Measurements from ENCODE around the gene PIAS4. TPM values are rescaled to one million over a fixed set of nuclear protein-coding genes. Genes with fewer than 3 reads are reported as not detected.

The PIAS4 gene
- total and polyA plus RNA-seq, 10 of the 15 experiments (the other 5 are each of a cell fraction or from before 2014, with no cell fraction given): 0.13 to 25.1 (median 11.3) TPM

DNA sequence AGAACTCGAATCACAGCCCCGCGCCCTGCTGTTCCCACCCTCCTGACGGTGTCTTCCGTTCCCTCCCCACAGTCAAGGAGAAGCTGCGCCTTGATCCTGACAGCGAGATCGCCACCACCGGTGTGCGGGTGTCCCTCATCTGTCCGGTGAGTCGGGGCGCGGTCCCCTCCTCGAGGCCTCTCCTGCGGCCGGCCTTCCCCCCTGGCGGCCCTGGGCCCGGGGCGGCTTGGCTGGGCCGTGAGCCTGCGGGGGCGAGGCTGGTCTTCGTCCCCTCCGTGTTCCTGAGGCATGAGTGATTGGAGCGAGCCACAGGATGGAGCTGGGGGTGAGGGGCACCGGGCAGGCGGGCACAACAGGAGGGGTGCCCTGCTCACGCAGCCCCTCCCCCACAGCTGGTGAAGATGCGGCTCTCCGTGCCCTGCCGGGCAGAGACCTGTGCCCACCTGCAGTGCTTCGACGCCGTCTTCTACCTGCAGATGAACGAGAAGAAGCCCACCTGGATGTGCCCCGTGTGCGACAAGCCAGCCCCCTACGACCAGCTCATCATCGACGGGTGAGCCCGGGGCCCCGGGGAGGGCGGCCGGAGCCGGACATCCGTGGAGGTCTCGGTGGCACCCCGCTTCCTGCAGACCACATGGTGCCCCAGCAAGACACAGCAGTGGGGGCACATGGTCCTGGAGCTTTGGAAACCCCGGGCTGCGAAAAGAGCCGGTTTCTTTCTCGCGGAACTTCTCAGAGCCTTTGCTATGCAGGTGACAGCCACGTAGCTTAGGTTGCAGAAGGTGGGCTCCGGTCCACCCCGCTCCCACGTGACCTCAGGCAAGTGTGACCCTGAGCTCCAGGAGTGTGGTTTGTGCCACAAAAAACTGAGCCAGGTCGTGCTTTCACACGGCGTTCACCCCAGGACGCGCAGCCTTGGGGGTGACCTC lies 25.8 kb downstream of the PIAS4 start:
- POLR2A ChIA-PET: no interaction called here
- RAD21 ChIA-PET (ENCODE audit: unreplicated experiment): no interaction called here
- no peak for DNase-seq (ENCODE audit: low read depth, low spot score)
- no peaks in the 10 kb centered on the region for H4K20me1 ChIP-seq (ENCODE audit: control insufficient read depth, insufficient read depth)
- H3K4me2 ChIP-seq (ENCODE audit: control insufficient read depth, insufficient read depth): no peak overlapping the region
- H3K9me3 ChIP-seq (replicated peaks; ENCODE audit: control insufficient read depth, insufficient read depth, low read length): peaks cover 4% of the 10 kb centered on the region; the same call in 2 of the 3 replicates
- no peaks in the 10 kb centered on the region for H3K27me3 ChIP-seq (replicated peaks in 1 of 2; ENCODE audit: control insufficient read depth in 2 of 2, insufficient read depth in 2 of 2, low read length in 1 of 2)
- H3K36me3 ChIP-seq (ENCODE audit: control insufficient read depth in 2 of 2, insufficient read depth in 2 of 2, low read length in 1 of 2): peaks cover 6 to 14% of the 10 kb centered on the region in 2 experiments; a peak in 3 of 4 replicates
- TF ChIP-seq NFYB (IDR thresholded peaks at IDR 0.05; ENCODE audit: insufficient read depth, low read depth, low read length): no peak
- TF ChIP-seq, protein P1, sequence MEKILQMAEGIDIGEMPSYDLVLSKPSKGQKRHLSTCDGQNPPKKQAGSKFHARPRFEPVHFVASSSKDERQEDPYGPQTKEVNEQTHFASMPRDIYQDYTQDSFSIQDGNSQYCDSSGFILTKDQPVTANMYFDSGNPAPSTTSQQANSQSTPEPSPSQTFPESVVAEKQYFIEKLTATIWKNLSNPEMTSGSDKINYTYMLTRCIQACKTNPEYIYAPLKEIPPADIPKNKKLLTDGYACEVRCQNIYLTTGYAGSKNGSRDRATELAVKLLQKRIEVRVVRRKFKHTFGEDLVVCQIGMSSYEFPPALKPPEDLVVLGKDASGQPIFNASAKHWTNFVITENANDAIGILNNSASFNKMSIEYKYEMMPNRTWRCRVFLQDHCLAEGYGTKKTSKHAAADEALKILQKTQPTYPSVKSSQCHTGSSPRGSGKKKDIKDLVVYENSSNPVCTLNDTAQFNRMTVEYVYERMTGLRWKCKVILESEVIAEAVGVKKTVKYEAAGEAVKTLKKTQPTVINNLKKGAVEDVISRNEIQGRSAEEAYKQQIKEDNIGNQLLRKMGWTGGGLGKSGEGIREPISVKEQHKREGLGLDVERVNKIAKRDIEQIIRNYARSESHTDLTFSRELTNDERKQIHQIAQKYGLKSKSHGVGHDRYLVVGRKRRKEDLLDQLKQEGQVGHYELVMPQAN (conservative IDR thresholded peaks at IDR 0.05): no peak
- TF ChIP-seq FOXM1 (IDR thresholded peaks at IDR 0.05; ENCODE audit: low read depth, low read length): no peak
- TF ChIP-seq CEBPB (IDR thresholded peaks at IDR 0.05; ENCODE audit: borderline replicate concordance in 1 of 2, low read depth in 2 of 2, low read length in 2 of 2): no peak
- TF ChIP-seq RELA (IDR thresholded peaks at IDR 0.05; ENCODE audit: borderline replicate concordance, partially characterized antibody): no peak
- TF ChIP-seq TBL1XR1 (IDR thresholded peaks at IDR 0.05; ENCODE audit: low read depth, low read length): no peak
- TF ChIP-seq TAF1 (IDR thresholded peaks at IDR 0.05; ENCODE audit: borderline replicate concordance, low read depth, low read length): no peak
- TF ChIP-seq IRF4 (IDR thresholded peaks at IDR 0.05; ENCODE audit: low read depth, low read length): no peak
- TF ChIP-seq, protein P2, sequence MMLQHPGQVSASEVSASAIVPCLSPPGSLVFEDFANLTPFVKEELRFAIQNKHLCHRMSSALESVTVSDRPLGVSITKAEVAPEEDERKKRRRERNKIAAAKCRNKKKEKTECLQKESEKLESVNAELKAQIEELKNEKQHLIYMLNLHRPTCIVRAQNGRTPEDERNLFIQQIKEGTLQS (IDR thresholded peaks at IDR 0.05; ENCODE audit: borderline replicate concordance, extremely low read depth, low read depth, low read length): no peak
- TF ChIP-seq, protein P3, sequence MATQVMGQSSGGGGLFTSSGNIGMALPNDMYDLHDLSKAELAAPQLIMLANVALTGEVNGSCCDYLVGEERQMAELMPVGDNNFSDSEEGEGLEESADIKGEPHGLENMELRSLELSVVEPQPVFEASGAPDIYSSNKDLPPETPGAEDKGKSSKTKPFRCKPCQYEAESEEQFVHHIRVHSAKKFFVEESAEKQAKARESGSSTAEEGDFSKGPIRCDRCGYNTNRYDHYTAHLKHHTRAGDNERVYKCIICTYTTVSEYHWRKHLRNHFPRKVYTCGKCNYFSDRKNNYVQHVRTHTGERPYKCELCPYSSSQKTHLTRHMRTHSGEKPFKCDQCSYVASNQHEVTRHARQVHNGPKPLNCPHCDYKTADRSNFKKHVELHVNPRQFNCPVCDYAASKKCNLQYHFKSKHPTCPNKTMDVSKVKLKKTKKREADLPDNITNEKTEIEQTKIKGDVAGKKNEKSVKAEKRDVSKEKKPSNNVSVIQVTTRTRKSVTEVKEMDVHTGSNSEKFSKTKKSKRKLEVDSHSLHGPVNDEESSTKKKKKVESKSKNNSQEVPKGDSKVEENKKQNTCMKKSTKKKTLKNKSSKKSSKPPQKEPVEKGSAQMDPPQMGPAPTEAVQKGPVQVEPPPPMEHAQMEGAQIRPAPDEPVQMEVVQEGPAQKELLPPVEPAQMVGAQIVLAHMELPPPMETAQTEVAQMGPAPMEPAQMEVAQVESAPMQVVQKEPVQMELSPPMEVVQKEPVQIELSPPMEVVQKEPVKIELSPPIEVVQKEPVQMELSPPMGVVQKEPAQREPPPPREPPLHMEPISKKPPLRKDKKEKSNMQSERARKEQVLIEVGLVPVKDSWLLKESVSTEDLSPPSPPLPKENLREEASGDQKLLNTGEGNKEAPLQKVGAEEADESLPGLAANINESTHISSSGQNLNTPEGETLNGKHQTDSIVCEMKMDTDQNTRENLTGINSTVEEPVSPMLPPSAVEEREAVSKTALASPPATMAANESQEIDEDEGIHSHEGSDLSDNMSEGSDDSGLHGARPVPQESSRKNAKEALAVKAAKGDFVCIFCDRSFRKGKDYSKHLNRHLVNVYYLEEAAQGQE (IDR thresholded peaks at IDR 0.05; ENCODE audit: low read depth, low read length): no peak
- no peak for TF ChIP-seq TCF3 (IDR thresholded peaks at IDR 0.05; ENCODE audit: borderline replicate concordance, insufficient read depth, low read depth, low read length)
- TF ChIP-seq, protein P4, sequence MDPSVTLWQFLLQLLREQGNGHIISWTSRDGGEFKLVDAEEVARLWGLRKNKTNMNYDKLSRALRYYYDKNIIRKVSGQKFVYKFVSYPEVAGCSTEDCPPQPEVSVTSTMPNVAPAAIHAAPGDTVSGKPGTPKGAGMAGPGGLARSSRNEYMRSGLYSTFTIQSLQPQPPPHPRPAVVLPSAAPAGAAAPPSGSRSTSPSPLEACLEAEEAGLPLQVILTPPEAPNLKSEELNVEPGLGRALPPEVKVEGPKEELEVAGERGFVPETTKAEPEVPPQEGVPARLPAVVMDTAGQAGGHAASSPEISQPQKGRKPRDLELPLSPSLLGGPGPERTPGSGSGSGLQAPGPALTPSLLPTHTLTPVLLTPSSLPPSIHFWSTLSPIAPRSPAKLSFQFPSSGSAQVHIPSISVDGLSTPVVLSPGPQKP (IDR thresholded peaks at IDR 0.05; ENCODE audit: low read depth, low read length): no peak
- TF ChIP-seq SREBF1 (IDR thresholded peaks at IDR 0.05; ENCODE audit: low read length): no peak
- H3K4me3 ChIP-seq: no peak overlapping the region
- no peaks in the 10 kb centered on the region for H3K79me2 ChIP-seq (ENCODE audit: control insufficient read depth, insufficient read depth, low read length)
- no peak overlapping the region for H3K27ac ChIP-seq (ENCODE audit: control insufficient read depth, insufficient read depth)
- no peaks in the 10 kb centered on the region for H3K4me1 ChIP-seq (ENCODE audit: control insufficient read depth, insufficient read depth, low read length)
- H2AFZ ChIP-seq (ENCODE audit: control insufficient read depth, low read depth, low read length): no peak overlapping the region
- no peak for FAIRE-seq
- WGBS (ENCODE audit: insufficient coverage, insufficient replicate concordance, low lambda C conversion rate, missing lambda C conversion rate): 97% methylated on average over 62 of the region's 63 CpGs
- no peak for ATAC-seq
- SMC1A ChIA-PET (ENCODE audit: uncharacterized antibody, unreplicated experiment): no interaction called here
- no peak overlapping the region for H3K9ac ChIP-seq (ENCODE audit: control insufficient read depth, insufficient read depth, low read length)
- no TSS peak for BruUV-seq (replicated peaks)
- CTCF ChIA-PET: no interaction called here
- in situ Hi-C loops (cut with MboI) (no loop called here), intact Hi-C loops (cut with micrococcal nuclease; ENCODE audit: unreplicated experiment) (no loop called here)
